Mucosa of descending colon (tissue), 3 donors: Measurements from ENCODE around the gene SPO11. TPM values are rescaled to one million over a fixed set of nuclear protein-coding genes. Genes with fewer than 3 reads are reported as not detected.

Experiments used
- ATAC-seq: fragments of 200-7000 bp; cut with Tn5 transposase; one replicate; pipeline ENCODE4 v1.9.1; 2020; ENCODE audit warnings: mild to moderate bottlenecking, moderate library complexity
- DNase-seq, 3 donors: peaks; one replicate each; pipeline ENCODE4 v3.0.0-alpha.2; 2020
- H3K36me3 ChIP-seq: fragments of 200-600 bp; one replicate; pipeline ENCODE4 v1.8.0; 2021; ENCODE audit warnings: low read depth, mild to moderate bottlenecking
- H3K4me1 ChIP-seq: fragments of 200-600 bp; one replicate; pipeline ENCODE4 v1.8.0; 2021; ENCODE audit warnings: low read depth, mild to moderate bottlenecking
- H3K4me3 ChIP-seq: fragments of 200-600 bp; one replicate; pipeline ENCODE4 v1.8.0; 2021; ENCODE audit warnings: mild to moderate bottlenecking
- H3K9me3 ChIP-seq: fragments of 200-600 bp; one replicate; pipeline ENCODE4 v1.8.0; 2021; ENCODE audit warnings: mild to moderate bottlenecking
- CTCF ChIP-seq: fragments of 200-600 bp; IDR thresholded peaks from one replicate; pipeline ENCODE4 v1.8.0; 2022; ENCODE audit warnings: antibody characterized with exemption, mild to moderate bottlenecking
- intact Hi-C, 2 donors: fragments of 100-400 bp; cut with DNase I in 1 of 2; cut with micrococcal nuclease in 1 of 2; formaldehyde crosslinking; loops; one replicate each; pipeline versions ENCODE4 v1.11.0 to v1.11.1; 2022; cut with DNase I, micrococcal nuclease
- total RNA-seq, 3 donors: library from RNA; stranded (reverse); fragmentation: NEBNext Ultra II Directional in 2 of 3; extraction: Animal tissue kit (Norgen Biotek cat#: 25700) in 2 of 3; gene quantifications; one replicate each; pipeline versions ENCODE4 v1.2.1 to v1.2.4, GENCODE V29; 2021 to 2023
- donor health status: DM: no; HTN: no; CAD: no; lungs with moderate emphysema.
- donor health status: DM: no; HTN: no; CAD: no.
- donor health status: DM: no; HTN: yes; CAD: no.

SPO11 gene
- total RNA-seq, 3 donors from 2014 or later, result not detected

DNA sequence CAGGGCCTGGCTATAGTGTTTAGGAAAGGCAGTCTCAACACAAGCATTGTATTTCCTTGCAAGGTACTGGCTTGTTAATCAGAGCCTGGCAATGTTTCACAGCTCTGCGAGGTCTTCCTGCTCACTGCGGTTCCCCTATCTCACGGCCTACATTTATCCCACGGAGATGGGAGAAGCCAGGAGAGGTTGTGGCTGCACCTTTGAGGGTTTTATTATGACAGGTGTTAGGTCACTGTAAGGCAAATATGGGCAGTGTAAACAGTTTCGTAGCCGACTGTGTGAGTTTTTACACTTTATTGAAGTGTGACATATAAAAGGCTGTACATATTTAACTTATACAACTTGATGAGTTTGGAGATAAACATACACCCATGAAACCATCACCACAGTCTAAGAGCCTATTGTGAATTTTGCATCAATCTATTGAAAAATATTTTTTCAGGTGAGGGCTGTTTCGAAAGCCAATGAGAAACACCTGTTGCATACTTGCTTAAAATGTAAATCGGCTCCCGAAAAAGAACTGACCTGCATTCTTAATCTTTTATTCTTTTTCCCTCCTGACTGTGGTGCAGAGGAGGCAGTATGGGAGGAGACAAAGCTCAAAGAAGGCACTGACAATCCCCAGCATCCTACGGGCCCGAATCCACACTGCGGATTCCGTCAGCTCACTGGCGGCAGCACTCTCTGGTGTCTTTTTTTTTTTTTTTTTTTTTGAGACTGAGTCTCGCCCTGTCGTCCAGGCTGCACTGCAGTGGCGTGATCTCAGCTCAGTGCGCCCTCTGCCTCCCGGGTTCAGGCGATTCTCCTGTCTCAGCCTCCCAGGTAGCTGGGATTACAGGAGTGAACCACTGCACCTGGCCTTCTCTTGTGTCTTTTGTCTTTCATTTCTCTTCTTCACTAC, 54.1 kb downstream of the SPO11 start:
- DNase-seq (peak; percentile 57 to 86 (median 69)), ATAC-seq (peak; percentile 89)
- no peak for TF ChIP-seq CTCF

GRCh38 chr20:57384486-57384885, 54.9 kb downstream of the SPO11 start:
- no peaks in the 10 kb centered on the region for H3K9me3 ChIP-seq
- ATAC-seq (peak; percentile 42), DNase-seq (peak; percentile 49 to 67 (median 53))
- TF ChIP-seq CTCF, result no peak
- no peaks in the 10 kb centered on the region for H3K36me3 ChIP-seq
- peaks cover 35% of the 10 kb centered on the region for H3K4me1 ChIP-seq
- intact Hi-C loops, result loop anchor here in 1 of 2 donors (10.0 kb wide), 1 partner anchor 200 kb away; no protein-coding TSS in a partner anchor
- no peak overlapping the region for H3K4me3 ChIP-seq

More for the DNA sequence above, 54.1 kb downstream of the SPO11 start:
- no peak overlapping the region for H3K4me3 ChIP-seq
- intact Hi-C loops, result loop anchor here in 1 of 2 donors (10.0 kb wide), 1 partner anchor 201 kb away; no protein-coding TSS in a partner anchor
- no peaks in the 10 kb centered on the region for H3K36me3 ChIP-seq
- peaks cover 33% of the 10 kb centered on the region for H3K4me1 ChIP-seq
- H3K9me3 ChIP-seq, result no peaks in the 10 kb centered on the region

DNA sequence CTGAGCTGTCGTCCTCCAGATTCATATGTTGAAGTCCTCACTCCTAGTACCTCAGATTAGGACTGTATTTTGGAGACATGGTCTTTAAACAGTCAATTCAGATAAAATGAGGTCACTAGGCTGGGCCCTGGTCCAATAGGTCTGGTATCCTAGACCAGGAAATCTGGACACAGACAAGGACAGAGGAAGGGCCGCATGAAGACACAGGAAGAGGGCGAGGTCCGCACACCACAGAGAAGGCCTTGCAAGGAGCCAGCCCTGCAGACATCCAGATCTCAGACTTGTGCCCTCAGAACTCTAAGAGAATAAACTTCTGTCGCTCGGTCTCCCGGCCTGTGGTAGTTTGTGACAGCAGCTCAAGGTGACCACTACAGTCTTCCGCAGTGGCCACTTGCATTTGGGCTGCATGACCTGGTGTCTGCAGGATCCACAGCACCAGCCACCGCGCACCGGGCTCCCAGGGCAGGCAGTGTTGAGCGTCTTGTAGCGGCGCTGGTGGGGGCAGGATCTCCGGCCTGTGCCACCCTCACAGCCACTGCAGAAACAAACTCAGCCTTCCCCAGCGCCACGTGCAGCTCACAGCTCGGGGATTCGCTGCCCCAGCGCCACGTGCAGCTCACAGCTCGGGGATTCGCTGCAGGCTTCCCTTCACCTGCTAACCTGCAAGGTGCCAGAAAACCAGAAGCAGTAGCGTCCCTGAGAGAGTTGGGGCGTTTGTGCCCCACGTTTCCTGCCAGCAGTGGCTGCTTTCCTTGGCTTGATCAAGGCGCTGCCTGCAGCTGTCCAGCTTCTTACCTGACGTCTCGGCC, 55.6 kb downstream of the SPO11 start:
- intact Hi-C loops, result loop anchor here (5.0 to 10.0 kb wide), 2 partner anchors 112 to 200 kb away; no protein-coding TSS in a partner anchor
- TF ChIP-seq CTCF, result no peak
- Histone ChIP-seq H3K4me1 (peaks cover 35% of the 10 kb centered on the region), H3K9me3 (no peaks in the 10 kb centered on the region), H3K36me3 (no peaks in the 10 kb centered on the region), H3K4me3 (no peak overlapping the region)
- ATAC-seq (peak; percentile 7), DNase-seq (peak in 2 of 3 donors; percentile 51 to 58)

DNA sequence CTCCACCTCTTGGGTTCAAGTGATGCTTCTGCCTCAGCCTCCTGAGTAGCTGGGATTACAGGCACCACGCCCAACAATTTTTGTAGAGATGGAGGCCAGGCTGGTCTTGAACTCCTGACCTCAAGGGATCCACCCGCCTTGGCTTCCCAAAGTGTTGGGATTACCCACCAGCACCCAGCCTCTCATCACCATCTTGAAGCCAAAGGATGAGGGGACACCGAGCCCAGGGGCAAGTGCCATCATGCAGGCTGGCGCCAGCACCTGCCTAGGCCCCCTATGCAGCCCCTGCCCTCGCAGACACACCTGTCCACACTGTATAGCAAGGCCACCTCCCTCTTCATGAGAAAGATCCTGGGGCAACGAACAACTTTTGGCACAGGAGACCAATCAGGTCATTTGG, 56.3 kb downstream of the SPO11 start:
- no peaks in the 10 kb centered on the region for H3K9me3 ChIP-seq
- no peak for ATAC-seq
- no peak overlapping the region for H3K4me3 ChIP-seq
- TF ChIP-seq CTCF, result no peak
- intact Hi-C loops, result loop anchor here (5.0 to 10.0 kb wide), 2 partner anchors 111 to 199 kb away; no protein-coding TSS in a partner anchor
- peak in 1 of 3 donors; percentile 29 for DNase-seq
- peaks cover 39% of the 10 kb centered on the region for H3K4me1 ChIP-seq
- no peaks in the 10 kb centered on the region for H3K36me3 ChIP-seq

GRCh38 chr20:57386762-57387161, 57.2 kb downstream of the SPO11 start:
- intact Hi-C loops, result loop anchor here (5.0 to 10.0 kb wide), 2 partner anchors 111 to 198 kb away; no protein-coding TSS in a partner anchor
- H3K4me3 ChIP-seq, result no peak overlapping the region

More at GRCh38 chr20:57386762-57387161, 57.2 kb downstream of the SPO11 start:
- no peaks in the 10 kb centered on the region for H3K36me3 ChIP-seq
- peaks cover 39% of the 10 kb centered on the region for H3K4me1 ChIP-seq
- peak in 1 of 3 donors; percentile 26 for DNase-seq
- ATAC-seq, result no peak
- no peaks in the 10 kb centered on the region for H3K9me3 ChIP-seq
- TF ChIP-seq CTCF, result no peak
